ENCODE measurements around the gene LONRF2. TPM values are rescaled to one million over a fixed set of nuclear protein-coding genes. Genes with fewer than 3 reads are reported as not detected.

LONRF2 gene
- total RNA-seq, 1 experiment from 2014 or later: 3.6 TPM

DNA sequence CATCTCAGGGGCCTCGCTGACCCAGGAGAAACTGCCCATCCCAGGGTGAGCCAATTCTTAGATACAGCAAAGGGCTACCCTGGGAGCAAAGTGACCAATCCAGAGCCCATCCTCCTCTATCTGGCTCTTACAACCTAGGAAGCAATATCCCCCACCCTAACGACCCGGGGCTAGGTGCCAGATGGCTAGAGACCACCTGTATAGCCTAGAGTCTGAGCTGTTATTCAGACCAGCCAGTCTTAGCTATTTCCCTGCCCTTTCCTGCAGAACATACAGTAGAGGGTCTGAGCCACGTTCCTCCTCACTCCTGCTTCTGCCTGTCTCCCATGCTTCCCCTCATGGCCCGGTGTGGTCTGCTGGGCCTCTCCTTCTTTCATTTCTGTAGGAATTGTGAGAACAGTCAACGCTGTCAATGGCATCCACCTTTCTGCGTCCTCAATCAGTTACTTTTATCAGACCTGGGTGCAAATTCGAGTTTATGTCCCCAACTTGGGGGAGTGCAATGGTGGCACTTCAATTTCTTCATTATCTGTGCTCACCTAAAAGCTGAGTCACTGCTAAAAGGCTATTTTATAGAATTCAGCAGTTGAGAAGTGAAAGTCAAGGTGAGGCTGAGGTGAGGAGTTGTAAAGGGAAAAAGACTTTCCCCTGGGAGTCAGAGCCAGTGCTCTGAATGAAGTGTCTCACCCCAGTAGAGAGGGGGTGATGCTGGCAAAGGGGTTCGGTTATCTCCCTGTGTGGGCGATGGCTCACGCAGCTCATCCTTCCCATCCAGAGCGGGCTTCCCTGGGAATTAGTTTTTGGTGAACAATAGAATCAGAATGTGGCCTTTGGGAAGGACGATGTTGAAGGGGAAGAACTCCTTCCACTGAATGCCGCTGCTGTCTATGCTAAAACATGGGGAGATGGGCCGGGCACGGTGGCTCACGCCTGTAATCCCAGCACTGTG, 42.4 kb downstream of the LONRF2 start:
- in situ Hi-C loops (cut with HindIII; ENCODE audit: low pct_unique_long_range_greater_than_20kb, low sequenced_read_pairs): no loop called here
- DNase-seq (ENCODE audit: low read depth): no peak

DNA sequence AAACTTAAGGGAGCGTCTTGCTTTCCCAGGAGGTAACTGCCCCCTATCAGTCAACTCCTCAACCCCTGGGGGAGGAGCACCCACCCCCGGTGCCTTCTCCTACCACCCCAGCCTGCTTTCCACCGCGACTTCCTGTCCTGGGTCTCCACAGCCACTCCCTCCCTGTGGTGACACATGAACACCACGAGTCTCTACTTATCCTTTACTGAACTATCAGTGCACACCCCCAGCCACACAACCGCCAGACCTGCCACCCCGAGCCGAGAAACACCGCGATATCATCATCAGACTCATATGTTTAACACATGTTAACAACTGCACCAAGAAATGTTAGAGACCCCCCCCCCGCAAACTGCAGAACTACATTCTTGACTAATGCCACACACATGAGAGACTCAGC, 43.3 kb downstream of the LONRF2 start:
- in situ Hi-C loops (cut with HindIII; ENCODE audit: low pct_unique_long_range_greater_than_20kb, low sequenced_read_pairs): no loop called here
- DNase-seq (ENCODE audit: low read depth): no peak

DNA sequence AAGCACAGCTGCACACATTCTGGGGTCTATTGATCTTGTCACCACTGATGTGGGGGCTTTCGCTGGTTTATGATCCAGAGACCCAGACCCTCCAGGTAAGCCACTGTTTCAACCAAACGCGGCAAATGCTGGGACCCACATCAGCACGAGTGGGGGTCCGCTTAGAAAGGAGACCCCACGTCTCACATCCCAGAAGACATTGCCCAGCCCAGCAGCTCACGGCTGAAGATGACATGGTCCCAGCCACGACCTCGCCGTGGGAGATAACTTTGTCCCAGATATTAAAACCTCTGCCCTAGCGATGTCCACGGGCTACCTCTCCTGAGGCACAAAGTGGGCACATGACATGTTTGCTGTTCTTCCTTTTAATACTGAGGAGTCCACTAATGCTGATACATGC, 43.8 kb downstream of the LONRF2 start:
- no peak for DNase-seq (ENCODE audit: low read depth)
- in situ Hi-C loops (cut with HindIII; ENCODE audit: low pct_unique_long_range_greater_than_20kb, low sequenced_read_pairs): no loop called here

DNA sequence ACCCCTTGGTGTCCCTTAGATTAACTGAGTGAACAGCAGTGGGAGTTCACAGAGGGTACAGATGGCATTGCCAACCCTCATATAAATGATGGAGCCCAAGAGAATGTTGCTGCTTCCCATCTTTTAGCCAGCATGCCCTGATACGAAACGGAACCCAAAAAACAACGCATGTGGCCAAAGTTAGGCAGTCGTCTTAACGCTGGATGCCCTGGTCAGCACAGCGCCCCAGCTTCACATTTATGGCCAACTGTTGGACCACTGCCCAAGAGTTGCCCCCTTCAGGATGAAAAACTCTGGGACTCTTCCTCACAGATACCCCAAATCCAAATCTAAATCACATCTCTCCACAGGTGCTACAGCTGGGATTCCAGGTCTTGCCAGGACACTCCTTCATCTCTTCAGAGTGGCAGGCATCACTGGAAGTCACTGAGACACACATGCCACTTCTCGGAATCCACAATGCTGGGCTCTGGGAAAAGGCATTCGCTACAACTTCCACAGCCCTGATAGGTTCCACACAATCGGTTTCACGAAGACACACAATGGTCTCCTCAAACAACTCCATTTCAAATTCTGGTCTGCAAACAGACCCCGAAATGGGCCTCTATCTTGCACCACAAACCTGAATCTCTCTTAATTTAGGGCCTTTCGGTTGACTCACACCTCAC, 44.6 kb downstream of the LONRF2 start:
- no peak for DNase-seq (ENCODE audit: low read depth)
- in situ Hi-C loops (cut with HindIII; ENCODE audit: low pct_unique_long_range_greater_than_20kb, low sequenced_read_pairs): no loop called here

GRCh38 chr2:100276716-100277115, 45.6 kb downstream of the LONRF2 start:
- DNase-seq (ENCODE audit: low read depth): no peak
- in situ Hi-C loops (cut with HindIII; ENCODE audit: low pct_unique_long_range_greater_than_20kb, low sequenced_read_pairs): no loop called here

- no peak for DNase-seq (ENCODE audit: low read depth)
- in situ Hi-C loops (cut with HindIII; ENCODE audit: low pct_unique_long_range_greater_than_20kb, low sequenced_read_pairs): no loop called here
Observed at GRCh38 chr2:100275200-100275589, 47.1 kb downstream of the LONRF2 start.

- in situ Hi-C loops (cut with HindIII; ENCODE audit: low pct_unique_long_range_greater_than_20kb, low sequenced_read_pairs): no loop called here
- no peak for DNase-seq (ENCODE audit: low read depth)
Observed at GRCh38 chr2:100274566-100275199, 47.6 kb downstream of the LONRF2 start.

GRCh38 chr2:100274076-100274475, 48.2 kb downstream of the LONRF2 start:
- in situ Hi-C loops (cut with HindIII; ENCODE audit: low pct_unique_long_range_greater_than_20kb, low sequenced_read_pairs): no loop called here

GRCh38 chr2:100273387-100273786, 48.9 kb downstream of the LONRF2 start:
- DNase-seq (ENCODE audit: low read depth): no peak
- in situ Hi-C loops (cut with HindIII; ENCODE audit: low pct_unique_long_range_greater_than_20kb, low sequenced_read_pairs): no loop called here

More at GRCh38 chr2:100274076-100274475, 48.2 kb downstream of the LONRF2 start:
- DNase-seq (ENCODE audit: low read depth): no peak

DNA sequence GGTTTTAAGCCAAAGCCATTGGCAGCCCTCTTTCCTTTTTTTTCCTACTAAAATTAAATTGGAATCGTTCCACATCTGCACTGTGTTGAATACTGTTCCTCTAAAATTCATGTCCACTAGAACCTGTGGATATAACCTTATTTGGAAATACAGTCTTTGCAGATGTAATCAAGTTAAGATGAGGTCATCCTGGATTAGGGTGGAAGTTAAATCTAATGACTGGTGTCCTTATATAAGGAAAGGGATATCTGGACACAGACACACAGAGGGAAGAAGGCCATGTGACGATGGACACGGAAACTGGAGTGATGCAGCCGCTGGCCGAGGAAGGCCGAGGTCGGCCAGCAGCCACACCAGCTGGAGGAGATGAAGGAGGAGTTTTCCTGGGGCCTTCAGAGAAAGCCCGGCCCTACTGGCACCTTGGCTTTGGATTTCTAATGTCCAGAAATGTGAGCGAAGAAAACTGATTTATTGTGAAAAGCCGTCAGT, 49.4 kb downstream of the LONRF2 start:
- DNase-seq (ENCODE audit: low read depth): no peak
- in situ Hi-C loops (cut with HindIII; ENCODE audit: low pct_unique_long_range_greater_than_20kb, low sequenced_read_pairs): no loop called here

DNA sequence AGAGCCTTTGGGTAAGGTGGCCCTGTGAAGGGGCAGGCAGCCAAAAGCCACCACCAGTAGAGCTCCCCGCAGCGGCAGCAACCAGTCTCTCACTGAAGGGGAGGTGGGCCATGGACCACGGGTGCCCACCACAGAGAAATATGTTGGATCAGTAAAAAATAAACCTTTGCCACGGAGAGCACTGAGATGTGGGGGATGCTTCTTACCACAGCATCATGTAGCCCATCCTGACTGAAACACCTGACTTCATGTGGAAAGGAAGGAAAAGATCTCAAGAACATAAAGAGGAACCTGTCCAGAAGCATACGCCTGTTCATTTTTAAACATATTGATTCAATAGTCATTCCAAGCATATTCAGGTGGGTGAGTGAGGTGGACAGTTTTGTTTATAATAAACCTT, 51.1 kb downstream of the LONRF2 start:
- in situ Hi-C loops (cut with HindIII; ENCODE audit: low pct_unique_long_range_greater_than_20kb, low sequenced_read_pairs): no loop called here
- no peak for DNase-seq (ENCODE audit: low read depth)

DNA sequence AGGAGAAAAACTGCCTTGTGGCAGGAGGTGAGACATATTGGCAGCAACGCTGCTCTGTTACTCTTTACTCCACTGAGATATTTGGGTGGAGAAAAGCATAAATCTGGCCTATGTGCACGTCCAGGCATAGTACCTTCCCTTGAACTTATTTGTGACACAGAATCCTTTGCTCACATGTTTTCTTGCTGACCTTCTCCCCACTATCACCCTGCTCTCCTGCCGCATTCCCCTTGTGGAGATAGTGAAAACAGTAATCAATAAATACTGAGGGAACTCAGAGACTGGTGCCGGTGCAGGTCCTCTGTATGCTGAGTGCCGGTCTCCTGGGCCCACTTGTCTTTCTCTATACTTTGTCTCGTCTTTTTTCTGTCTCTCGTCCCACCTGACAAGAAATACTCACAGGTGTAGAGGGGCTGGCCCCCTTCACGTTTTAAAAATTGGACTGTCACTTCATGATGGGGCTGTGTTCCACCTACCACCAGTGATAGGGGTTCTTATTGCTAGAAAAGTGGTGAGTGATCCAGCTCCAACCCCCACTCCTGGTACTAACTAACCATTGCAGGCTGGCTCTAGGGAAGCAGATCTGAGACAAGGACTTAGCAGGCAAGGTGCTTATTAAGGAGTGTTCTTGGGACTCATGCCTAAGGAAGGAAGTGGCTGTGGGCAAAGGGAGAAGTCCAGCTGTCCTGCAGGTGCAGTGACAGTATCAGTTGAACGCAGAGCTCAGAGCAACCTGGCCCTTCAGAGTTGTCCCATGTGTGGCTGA, 51.7 kb downstream of the LONRF2 start:
- DNase-seq (ENCODE audit: low read depth): no peak
- in situ Hi-C loops (cut with HindIII; ENCODE audit: low pct_unique_long_range_greater_than_20kb, low sequenced_read_pairs): no loop called here

- in situ Hi-C loops (cut with HindIII; ENCODE audit: low pct_unique_long_range_greater_than_20kb, low sequenced_read_pairs): no loop called here
- DNase-seq (ENCODE audit: low read depth): no peak
Observed at GRCh38 chr2:100269889-100270288, 52.4 kb downstream of the LONRF2 start.

DNA sequence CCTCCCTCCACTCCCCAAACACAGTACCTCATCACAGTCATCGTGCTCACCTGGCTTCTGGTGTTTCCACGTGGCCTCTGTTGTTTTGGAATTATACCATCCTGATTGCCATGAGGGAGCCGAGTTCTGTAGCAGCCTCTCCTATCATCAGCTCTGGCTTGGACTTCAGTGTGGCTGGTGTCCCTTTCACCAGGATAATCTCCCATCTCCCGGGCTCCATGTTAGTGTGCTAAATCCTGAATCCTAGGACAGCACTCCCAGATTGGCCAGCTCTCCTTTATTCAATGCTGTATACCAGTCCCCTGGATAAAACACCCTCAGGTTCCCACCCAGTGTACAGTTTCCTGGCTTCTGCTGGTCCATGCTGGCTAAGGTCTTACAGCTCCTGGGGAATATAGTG, 53.3 kb downstream of the LONRF2 start:
- DNase-seq (ENCODE audit: low read depth): no peak
- in situ Hi-C loops (cut with HindIII; ENCODE audit: low pct_unique_long_range_greater_than_20kb, low sequenced_read_pairs): no loop called here

- no peak for DNase-seq (ENCODE audit: low read depth)
- in situ Hi-C loops (cut with HindIII; ENCODE audit: low pct_unique_long_range_greater_than_20kb, low sequenced_read_pairs): no loop called here
Observed at GRCh38 chr2:100267751-100268150, 54.5 kb downstream of the LONRF2 start.

- DNase-seq (ENCODE audit: low read depth): no peak
- in situ Hi-C loops (cut with HindIII; ENCODE audit: low pct_unique_long_range_greater_than_20kb, low sequenced_read_pairs): no loop called here
Observed at GRCh38 chr2:100266126-100266525, 56.2 kb downstream of the LONRF2 start.

DNA sequence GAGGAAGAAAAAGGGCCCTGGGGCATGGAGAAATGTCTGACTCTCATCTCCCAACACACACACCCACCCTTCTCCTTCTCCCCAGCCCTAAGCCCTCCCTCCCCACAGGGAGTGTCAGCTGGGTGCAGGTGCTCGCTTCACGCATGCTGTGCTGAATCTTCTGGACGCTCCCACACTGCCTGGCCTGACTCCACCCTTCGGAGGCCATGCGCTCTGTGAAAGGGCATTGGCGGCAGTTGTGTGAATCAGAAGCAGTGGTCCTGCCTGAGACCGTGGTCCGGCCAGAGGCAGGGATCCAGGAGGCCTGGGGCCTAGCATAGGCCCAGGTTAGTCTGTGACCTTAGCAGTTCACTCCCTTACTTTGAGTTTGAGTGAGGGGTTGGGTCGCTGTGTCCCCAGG, 57.1 kb downstream of the LONRF2 start:
- no peak for DNase-seq (ENCODE audit: low read depth)
- in situ Hi-C loops (cut with HindIII; ENCODE audit: low pct_unique_long_range_greater_than_20kb, low sequenced_read_pairs): no loop called here

DNA sequence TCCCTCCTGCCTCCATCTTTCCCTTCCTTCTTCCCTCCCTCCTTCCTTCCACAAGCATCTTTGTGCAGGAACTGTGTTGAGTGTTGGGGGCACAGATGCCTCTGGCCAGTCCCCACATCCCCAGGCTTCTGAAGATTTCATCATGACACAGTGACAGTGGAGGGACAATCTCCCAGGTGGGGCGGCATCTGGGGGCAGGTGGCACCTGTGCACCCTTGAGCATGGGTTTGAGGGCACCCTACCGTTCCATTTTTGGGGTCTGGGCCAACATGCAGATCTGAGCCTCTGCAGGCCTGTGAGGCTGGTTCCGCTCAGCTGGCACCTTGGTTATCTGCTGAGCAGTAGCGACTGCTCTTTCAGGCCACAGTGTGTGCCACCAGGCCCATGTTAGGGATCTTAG, 57.6 kb downstream of the LONRF2 start:
- DNase-seq (ENCODE audit: low read depth): no peak
- in situ Hi-C loops (cut with HindIII; ENCODE audit: low pct_unique_long_range_greater_than_20kb, low sequenced_read_pairs): no loop called here

Measured in Caki2 (cell line).